Epithelial cell of esophagus (primary cell): ENCODE results near the gene ARID1A.

ENCODE experiments used
- DNase-seq: peaks from one replicate; pipeline ENCODE4 v3.0.0; 2010; ENCODE audit warnings: low read depth
- H3K4me3 ChIP-seq: 2 replicates; pipeline ENCODE4 v1.5.1; 2011; ENCODE audit warnings: mild to moderate bottlenecking, low read length, control low read depth
- TF ChIP-seq, protein P1 (sequence below): IDR thresholded peaks from 2 replicates; pipeline ENCODE4 v1.5.1; 2011; ENCODE audit warnings: low read depth, mild to moderate bottlenecking, low read length, control low read depth, inconsistent platforms; ENCODE audit not compliant: insufficient read depth; ENCODE audit errors: missing control alignments

ARID1A gene

DNA sequence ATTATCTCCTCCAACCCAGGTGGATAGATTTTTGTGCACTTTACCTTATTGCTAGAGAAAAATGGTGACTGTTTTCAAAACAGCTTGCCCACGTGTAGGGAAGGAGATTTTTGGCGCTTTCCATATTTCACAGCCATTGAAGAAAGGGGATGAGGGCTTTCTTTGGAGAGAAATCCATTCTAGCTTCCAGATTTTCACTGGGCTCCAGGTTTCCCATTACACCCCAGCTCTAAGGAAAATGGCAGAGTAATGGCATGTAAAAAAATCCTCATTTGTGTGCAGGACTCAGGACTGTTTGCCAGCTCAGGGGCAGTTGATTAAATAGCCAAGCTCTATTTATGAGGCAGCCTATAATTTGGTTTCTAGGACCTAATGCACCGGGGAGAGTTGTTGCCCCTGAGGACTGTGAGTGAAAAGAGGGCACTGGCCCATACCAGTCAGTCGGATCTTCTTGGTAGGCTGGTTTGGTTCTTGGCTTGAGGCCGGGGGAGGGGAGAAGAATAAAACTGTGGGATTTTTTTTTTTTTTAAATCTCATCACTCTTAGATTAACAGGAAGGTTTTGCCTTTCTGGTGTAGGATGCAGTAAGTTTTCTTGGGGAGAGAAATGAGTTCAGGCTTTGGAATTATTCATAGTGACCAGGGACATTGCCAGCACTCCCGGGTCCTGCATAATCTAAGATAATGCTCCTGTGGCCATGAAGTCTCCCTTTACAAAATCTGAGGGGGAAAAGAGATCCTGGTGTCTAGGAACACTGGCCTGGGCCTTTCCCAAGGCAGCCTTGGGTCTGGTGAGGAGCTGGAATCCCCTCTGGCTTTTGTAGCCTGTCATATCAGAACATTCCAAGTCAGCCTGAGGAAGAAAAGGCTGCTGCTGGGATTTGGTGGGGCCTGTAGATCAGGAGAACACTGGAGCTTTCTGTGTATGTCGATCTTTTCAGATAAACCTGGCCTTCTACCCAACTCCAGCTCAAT lies 1.9 kb upstream of the ARID1A start:
- no peak for DNase-seq
- peak overlapping the region; percentile 73 for H3K4me3 ChIP-seq
- TF ChIP-seq, protein P1, sequence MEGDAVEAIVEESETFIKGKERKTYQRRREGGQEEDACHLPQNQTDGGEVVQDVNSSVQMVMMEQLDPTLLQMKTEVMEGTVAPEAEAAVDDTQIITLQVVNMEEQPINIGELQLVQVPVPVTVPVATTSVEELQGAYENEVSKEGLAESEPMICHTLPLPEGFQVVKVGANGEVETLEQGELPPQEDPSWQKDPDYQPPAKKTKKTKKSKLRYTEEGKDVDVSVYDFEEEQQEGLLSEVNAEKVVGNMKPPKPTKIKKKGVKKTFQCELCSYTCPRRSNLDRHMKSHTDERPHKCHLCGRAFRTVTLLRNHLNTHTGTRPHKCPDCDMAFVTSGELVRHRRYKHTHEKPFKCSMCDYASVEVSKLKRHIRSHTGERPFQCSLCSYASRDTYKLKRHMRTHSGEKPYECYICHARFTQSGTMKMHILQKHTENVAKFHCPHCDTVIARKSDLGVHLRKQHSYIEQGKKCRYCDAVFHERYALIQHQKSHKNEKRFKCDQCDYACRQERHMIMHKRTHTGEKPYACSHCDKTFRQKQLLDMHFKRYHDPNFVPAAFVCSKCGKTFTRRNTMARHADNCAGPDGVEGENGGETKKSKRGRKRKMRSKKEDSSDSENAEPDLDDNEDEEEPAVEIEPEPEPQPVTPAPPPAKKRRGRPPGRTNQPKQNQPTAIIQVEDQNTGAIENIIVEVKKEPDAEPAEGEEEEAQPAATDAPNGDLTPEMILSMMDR: no peak

DNA sequence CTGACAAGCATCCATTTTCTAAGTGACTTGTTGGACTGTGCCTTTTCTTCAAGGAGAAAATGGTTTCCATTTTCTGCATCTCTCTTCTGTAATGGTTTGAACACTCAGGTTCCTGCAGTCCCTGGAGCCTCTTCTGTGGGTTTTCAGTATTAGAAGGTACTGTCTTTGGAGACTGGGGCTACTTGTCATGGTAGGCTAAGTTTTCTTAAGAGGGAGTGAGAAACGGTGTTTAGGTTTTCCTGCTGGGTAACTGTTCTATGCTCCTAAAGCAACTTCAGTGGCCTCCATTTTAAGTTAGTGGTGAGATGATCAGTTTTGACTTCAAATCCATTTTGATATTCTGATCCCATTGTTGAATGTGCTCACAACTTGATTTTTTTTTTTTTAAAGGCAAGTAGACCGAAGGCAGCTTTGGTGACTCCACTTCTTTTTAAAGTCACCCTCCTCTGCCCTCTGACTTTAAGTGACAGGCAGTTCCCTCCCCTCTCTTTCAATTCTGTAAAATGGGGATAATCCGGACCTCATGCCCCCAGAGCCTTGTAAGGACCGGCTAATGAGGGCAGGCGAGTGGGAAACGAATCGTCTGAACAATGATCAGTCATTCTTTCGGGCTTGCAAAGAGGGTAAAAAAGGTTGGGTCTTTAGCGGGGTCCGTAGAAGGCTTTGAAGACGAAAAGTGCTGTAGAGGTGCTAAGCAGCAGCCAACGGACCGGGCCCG lies 1.0 kb upstream of the ARID1A start:
- no peak for DNase-seq

DNA sequence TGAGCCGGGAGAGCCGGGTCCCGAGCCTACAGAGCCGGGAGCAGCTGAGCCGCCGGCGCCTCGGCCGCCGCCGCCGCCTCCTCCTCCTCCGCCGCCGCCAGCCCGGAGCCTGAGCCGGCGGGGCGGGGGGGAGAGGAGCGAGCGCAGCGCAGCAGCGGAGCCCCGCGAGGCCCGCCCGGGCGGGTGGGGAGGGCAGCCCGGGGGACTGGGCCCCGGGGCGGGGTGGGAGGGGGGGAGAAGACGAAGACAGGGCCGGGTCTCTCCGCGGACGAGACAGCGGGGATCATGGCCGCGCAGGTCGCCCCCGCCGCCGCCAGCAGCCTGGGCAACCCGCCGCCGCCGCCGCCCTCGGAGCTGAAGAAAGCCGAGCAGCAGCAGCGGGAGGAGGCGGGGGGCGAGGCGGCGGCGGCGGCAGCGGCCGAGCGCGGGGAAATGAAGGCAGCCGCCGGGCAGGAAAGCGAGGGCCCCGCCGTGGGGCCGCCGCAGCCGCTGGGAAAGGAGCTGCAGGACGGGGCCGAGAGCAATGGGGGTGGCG lies 371 bp downstream of the ARID1A start:
- peak overlapping the region; percentile 67 for H3K4me3 ChIP-seq
- no peak for DNase-seq
- TF ChIP-seq, protein P1: no peak

More for the DNA sequence above, 1.0 kb upstream of the ARID1A start:
- peak overlapping the region; percentile 67 for H3K4me3 ChIP-seq
- TF ChIP-seq, protein P1: no peak

DNA sequence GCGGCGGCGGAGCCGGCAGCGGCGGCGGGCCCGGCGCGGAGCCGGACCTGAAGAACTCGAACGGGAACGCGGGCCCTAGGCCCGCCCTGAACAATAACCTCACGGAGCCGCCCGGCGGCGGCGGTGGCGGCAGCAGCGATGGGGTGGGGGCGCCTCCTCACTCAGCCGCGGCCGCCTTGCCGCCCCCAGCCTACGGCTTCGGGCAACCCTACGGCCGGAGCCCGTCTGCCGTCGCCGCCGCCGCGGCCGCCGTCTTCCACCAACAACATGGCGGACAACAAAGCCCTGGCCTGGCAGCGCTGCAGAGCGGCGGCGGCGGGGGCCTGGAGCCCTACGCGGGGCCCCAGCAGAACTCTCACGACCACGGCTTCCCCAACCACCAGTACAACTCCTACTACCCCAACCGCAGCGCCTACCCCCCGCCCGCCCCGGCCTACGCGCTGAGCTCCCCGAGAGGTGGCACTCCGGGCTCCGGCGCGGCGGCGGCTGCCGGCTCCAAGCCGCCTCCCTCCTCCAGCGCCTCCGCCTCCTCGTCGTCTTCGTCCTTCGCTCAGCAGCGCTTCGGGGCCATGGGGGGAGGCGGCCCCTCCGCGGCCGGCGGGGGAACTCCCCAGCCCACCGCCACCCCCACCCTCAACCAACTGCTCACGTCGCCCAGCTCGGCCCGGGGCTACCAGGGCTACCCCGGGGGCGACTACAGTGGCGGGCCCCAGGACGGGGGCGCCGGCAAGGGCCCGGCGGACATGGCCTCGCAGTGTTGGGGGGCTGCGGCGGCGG lies 1.0 kb downstream of the ARID1A start:
- no peak for DNase-seq
- peak overlapping the region; percentile 67 for H3K4me3 ChIP-seq
- TF ChIP-seq, protein P1: no peak

DNA sequence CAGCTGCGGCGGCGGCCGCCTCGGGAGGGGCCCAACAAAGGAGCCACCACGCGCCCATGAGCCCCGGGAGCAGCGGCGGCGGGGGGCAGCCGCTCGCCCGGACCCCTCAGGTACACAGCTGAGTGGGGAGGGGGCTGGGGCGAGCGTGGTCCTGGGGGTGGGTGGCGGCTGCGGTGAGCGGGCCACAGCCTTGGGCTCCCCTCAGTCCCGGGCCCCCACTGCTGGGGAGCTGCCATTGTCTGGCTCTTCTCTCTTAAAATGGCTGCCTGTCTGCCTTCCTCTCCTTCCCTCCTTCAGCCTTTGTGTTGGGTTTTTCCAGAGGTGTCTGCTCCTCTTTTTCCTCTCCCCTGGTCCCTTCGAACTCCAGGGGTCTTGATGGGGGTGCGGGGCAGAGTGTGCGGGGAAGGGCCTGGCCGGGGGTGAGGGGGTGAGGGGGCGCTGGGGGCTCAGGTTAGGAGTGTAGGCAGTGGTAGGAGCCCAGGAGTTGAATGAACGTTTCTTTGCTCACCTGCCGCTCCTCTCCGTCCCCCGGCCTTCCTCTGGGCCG lies 1.7 kb downstream of the ARID1A start:
- no peak for DNase-seq
- TF ChIP-seq, protein P1: no peak
- H3K4me3 ChIP-seq: peak overlapping the region; percentile 67

DNA sequence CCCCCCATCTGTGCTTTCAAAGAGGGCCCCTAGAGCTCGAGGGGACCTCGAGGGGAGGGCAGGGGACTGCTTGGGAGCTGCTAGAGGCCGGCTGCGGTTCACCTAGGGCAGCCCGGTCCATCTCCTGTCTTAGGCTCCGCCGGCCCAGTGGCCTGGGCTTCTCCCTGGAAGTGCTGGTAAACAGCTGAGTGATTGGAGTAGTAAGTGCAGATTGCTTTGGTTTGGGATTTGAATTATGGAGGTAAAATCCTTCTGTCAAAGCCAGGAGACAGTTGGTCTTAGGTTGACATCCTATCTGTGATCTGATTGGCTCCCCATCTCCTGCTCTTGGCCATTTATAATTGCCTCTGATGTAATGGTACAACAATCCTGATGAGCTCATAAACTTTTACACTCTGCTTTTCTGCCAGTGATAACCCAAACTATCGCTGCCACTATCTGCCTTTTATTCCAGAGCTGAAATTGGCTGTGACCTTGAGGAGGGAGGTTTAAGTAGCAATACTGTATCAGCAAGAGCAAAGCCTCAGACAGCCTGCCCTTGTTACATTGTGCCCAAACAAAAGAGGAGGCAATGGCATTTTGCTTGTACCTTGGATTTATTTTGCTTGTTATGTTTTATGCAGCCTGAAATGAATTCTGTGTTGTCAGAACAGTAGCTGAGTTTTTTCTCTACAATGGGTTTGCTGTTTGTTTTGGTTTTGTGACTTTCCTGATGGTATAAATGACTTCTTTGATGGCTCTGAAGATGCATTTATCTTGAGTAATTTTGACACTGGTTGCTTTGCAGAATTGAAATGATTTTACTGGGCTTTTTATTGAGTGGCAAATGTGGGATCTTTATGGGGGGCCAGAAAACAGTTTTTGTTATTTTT lies 2.4 kb downstream of the ARID1A start:
- TF ChIP-seq, protein P1: no peak
- H3K4me3 ChIP-seq: peak overlapping the region; percentile 67
- DNase-seq: peak; percentile 97
